NCI-H524 (cell line): ENCODE results near the gene HIBADH.

Source experiments
- DNase-seq, 2 experiments: peaks; one replicate each; lab custom pipeline; 2025; lab: John Stamatoyannopoulos, UW

HIBADH gene

DNA sequence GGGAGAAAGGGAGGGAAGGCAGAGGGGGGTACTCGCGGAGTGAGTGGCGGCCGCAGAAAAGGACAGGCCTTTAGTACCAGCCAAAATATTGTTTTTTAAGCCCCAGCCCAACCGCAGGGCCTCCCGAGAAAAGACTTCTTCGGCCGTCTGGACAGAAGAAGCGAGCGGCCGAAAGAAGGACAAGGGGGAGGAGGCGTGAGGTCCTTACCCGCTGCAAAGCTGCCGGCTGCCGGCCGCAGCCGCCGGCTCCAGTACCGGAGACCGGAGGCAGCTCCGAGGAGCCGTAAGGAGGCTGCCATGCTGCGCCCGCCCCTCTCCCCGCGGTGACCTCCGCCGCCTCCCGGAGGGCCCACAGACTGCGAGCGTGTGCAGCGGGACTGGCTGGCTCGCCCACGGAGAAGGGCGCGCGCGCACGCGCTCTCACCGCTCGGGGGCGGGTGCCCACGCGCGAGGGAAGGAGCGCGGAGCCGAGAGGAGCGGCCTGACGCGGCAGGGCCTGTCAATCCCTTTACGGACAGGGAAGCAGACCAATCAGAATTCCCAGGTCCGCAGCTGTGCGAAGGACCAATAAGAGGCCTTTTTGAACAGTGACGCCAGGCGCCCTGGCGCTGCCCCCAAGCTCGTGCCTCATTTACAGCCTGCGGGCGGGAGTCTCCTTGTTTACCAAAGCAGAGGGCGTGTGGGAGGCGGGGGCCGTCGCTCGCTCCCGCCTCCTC, at the start of gene HIBADH:
TSS of gene HIBADH (minus strand) at position 394 of the 716 bp plus-strand sequence. CDS start at position 299, 95 bp downstream.
- DNase-seq, result peak; percentile 87 to 98

DNA sequence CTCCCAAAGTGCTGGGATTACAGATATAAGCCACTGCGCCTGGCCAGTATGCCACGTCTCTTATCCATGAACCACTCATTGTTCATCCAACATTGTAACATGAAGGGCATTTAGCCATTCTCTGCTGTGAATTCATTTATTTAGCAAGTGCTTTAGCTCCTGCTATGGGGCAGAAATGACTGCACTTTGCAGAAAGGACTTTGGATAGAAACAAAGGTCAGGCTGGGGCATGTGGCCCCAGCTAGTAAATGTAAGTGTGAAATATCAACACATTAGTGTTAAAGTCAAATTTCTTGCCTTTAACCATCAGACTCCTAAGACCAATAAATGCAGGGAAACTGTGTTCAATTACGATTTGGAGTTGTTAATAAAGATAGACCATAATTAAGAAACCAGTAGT, 49.5 kb upstream of the HIBADH start:
- DNase-seq, result no peak

DNA sequence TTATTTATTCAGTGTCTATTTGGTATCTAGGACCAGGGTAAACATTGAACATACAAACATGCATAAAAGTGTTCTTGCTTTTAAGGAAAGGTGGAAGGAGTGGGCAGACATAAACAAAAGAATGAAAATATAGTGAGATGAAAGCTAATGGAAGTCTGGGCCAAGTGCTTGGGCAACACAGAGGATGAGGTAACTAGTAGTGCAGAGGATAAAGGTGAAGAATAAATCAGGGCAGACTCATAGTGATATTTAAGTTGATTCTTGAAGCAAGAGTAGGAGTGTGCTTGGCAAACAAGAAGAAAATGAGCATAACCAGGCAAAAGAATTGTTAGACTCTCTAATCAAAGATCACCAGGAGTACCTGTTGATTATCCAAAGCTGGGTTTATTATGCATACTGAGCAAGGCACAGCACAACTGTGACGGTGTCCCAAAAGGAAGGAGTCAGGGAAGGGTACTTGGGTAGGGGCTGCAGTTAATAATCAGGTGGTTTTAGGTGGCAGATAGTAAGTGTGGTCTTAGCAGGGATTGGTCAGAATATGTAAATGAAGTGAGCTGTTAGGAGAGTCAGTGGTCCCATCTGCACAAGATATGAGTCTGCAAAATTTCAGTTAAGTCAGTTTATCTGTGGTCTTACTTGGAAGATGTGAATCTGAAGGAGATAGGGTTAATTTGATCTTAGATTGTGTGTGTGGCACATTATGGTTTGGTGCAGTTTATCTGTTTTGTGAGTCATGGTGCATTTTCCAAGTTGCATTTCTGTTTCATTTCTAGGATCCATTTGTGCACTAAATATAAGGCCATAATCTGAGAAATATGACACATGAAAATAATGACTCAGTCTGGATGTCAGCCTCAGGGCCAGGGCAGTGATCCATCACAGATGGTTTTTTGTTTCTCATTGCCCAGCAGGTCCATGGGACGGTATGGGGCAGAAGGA, 46.7 kb upstream of the HIBADH start:
- DNase-seq, result no peak

DNA sequence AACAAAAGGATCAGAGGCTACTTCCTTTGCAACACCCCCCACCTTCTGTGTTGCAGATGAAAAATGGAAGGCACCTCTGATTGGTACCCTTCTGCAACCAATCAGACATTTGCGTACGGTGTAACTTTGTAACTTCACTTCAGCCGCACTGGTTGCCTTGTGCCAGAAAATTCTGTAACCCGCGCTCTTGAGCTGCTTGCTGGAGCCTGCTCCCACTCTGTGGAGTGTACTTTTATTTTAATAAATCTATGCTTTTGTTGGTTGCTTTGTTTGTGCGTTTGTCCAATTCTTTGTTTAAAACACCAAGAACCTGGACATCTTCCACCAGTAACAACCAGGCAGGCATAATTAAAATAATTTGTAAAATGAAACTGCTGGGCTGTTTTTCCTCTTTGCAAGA, 45.8 kb upstream of the HIBADH start:
- DNase-seq, result no peak

GRCh38 chr7:27705200-27705594, 42.5 kb upstream of the HIBADH start:
- no peak for DNase-seq

DNA sequence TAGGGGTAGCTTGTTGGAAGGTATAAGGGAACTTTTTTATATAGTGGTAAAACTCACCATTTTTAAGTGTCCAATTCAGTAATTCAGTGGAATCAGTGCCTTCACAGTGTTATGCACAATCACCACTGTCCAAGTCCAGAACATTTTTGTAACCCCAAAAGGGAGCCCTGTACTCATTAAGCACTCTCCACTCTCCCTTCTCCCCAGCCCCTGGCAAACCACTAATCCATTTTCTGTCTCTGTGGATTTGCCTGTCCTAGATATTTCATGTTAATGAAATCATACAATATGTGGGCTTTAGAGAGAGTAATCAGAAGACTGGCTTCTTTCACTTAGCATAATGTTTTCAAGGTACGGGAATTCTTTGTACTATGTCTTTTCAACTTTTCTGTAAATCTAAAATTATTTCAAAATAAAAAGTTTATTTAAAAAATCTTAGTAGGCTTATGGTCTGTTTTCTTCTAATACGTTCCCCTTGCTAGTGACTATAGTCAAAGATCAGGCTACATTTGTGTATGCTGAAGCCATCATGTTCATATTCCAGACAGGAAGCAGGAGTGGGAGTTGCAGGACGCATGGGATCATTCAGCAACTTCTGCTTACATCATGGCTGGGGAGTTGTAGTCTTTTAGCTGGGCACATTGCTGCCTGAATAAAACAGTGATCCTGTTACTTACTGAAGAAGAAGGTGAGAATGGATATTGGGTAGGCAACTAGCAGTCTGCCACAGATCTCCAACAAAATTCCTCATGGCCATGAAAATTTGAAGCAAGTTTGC, 41.9 kb upstream of the HIBADH start:
- no peak for DNase-seq

DNA sequence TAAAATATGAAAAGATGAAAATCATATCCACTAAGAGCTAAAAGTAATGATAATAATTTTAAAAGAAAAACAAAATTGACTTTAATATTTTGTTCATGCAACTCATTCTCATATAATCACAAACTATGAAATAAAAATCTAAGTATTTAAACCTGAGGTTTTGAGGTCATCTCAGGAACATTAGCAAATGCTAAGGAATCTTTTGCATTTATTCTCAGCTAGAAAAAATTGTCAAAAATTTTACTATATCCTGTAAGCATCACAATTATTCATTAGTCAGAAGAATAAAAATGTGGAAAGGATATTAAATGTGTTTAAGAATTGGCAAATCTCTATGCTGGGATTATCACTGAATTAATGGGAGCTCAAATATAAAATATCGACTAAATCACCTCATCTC, 40.5 kb upstream of the HIBADH start:
- DNase-seq, result no peak

DNA sequence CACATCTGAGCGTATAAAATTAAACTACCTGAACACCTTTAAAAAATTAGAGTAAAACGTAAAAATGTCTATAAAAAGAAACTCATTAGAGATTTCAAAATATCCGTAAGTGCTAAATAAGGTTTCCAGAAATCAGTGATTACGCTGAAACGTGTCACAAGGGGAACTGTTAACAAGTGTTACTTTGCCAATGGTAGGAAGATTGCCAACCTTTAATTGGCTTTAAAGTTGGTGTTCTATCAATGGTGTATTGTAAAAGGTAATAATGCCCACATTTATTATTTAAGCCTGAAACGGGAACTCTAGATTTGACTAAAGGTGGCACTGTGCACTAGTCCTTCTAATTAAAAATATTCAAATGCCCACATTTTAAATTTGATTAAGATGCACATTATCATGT, 37.8 kb upstream of the HIBADH start:
- DNase-seq, result no peak

DNA sequence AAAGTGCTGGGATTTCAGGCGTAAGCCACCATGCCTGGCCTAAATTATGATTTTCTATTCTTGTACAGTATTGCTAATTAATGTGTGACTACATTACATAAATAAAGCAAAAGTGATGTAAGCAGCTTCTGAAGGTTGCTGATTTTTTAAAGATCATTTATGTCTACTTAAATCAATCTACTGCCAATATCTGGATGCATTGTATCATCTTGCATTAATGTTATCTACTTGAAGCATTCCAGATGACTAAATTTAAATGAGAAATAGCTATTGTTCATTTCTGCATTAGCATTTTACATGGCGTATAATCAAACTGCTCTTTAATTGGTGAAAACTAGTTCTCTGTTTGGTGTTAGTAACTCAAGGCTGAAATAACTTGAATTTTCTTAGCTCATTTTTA, 37.1 kb upstream of the HIBADH start:
- DNase-seq, result no peak

DNA sequence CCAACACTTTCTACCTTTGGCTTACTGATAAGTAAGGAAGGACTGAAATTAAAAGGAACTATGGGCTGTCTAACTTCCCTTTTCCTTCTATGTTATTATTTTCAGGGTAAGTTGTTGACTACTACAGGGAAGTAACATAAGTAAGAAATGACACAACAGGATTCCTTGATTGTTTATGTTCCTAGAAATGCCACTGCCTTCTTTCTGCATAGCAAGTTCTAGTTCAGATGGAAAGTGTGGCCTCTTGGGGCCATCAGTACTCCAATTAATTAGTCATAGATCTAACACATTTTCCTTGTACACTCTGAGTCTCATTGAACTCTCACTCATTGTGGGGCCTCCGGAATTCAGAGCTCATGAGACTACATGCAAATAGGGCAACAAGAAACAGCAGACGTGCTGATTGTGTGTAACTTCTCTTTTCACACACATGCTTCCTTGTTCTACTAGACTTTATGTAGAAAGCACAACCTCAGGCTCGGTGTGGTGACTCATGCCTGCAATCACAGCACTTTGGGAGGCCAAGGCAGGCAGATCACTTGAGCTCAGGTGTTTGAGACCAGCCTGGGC, 35.3 kb upstream of the HIBADH start:
- DNase-seq, result no peak

- DNase-seq, result no peak
These were observed 32.4 kb upstream of the HIBADH start for GRCh38 chr7:27695096-27695495.

DNA sequence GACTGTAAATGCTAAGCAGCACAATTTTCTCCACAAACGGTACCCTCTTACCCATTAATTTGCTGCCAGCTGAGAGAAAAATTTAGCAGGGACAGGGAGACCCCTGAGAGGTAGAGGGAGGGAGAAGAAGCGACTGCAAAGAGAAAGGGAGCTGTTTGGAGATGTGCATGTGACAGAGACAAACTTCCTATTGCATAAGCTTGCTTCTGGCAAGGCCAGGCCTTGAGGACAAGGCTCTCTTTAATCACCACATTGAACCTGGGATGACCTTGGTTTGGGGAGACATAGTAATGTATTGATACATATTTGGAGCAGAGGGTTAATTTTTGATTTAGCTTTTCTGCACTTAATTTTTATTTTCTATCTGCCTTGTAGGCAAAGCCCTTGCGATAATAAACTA, 31.1 kb upstream of the HIBADH start:
- no peak for DNase-seq

- DNase-seq, result no peak
These were observed 28.0 kb upstream of the HIBADH start for GRCh38 chr7:27690649-27691048.

DNA sequence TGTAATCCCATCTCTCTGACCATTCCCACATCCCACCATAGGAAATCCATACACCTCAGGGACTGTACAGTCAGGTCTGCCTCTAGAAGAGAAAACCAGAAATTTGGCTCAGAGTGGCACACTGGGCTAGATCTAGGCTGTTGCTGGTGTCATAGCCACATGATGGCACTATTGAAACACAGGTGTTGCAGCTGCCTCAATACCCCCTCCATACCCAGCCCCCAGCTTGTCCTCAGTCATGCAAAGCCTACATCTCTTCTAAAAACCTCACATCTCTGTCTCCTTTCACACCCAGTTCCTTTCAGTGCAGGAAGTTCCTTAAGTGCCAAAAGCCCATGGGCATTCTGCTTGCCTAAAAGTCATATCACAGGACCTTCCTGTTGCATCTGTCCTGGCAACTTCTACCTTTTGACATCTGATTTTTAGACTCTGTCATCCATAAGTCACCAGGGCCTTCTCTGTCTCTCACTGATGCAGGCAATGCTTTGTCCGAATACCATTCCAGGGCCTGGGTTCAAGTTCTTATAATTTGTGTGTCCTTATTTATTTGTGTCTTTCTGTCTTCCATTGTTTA, 27.0 kb upstream of the HIBADH start:
- DNase-seq, result peak in 1 of 2 experiments; percentile 49

DNA sequence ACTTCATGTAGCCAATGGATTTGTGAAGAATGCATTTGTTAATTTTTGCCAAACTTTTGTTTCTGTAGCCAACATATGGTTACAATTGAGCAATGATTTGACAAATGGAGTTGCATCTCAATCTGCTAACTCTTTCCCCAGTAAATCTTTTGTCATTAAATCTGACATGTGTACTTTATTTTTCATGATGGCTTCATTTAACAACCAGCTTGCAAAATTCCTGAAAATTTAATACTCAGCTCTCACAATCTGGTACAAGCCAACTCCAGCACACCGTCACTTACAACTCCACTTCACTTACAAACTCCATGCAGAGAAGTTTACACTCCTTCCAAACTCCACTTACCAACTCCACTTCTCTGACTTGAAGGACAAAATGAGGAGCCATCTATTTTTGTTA, 26.5 kb upstream of the HIBADH start:
- no peak for DNase-seq

DNA sequence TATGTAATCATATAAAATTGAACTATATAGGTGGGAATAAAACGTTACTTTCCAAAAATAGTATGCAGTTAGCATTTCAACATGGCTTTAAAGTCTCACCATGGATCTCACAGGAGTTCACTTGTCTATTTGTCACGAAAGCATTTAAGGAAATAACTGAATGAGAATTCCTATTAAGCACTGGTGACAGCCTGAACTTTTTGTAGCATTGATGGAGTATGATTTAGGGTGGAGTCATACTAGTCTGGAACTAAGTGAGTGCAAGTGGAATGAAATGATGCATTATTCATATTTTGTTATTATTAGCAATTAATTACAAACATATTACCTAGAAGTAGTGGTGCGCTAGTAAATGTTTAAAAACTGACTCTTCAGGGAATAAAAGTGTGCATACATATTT, 26.0 kb upstream of the HIBADH start:
- DNase-seq, result no peak

GRCh38 chr7:27688056-27688455, 25.4 kb upstream of the HIBADH start:
- no peak for DNase-seq

DNA sequence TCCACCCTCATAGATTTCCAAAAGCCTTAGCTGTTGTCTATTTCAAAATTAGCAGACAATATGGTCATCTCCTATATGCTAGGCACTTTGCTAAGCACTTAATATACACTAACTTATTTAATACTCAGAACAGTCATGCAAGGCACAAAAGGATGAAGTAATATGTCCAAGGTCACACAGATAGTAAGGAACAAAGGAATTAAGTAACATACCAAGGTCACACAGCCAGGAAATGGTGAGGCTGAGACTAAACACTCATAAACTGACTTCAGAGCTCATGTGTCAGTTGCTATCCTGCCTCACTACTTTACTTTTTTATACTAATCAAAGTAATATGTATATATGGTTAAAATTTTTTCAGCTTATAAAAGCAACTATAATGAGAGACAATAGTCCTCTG, 23.6 kb upstream of the HIBADH start:
- DNase-seq, result no peak

DNA sequence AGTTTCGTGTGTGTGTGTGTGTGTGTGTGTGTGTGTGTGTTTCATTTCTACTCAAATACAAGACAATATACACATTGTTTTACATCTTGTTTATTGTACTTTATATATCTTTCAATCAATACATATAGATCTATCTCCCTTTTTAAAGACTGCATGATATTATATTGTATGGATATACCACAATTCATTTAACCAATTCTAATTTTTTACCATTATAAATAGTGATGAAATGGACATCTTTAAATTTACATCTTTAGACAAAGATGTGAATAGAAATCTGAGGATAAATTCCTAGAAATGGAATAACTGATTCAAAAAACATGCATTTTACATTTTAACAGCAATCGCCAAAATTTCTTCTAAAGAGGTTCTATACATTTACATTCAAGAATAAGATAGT, 23.2 kb upstream of the HIBADH start:
- no peak for DNase-seq

GRCh38 chr7:27685209-27685608, 22.5 kb upstream of the HIBADH start:
- DNase-seq, result no peak

DNA sequence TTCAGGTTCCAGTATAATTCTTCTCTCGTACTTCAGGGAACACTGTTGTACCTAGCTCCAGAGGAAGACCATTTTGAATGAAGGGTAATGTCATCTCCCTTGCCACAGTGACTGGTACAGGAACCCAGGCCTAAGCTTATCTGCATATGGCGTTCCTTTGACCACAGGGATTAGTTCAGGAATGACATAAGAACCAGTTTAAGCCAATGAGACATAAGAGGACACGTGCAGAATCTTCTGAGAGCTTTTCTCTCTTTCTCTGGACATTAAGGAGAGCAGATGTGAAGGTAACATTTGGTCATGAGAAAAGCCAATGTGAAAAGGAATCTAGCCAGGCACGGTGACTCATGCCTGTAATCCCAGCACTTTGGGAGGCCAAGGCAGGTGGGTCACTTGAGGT, 21.8 kb upstream of the HIBADH start:
- no peak for DNase-seq

- no peak for DNase-seq
These were observed 17.9 kb upstream of the HIBADH start for GRCh38 chr7:27680610-27681009.
